HepG2 (cell line): ENCODE results near the gene CDH1. TPM values are rescaled to one million over a fixed set of nuclear protein-coding genes. Genes with fewer than 3 reads are reported as not detected.

Source experiments
- FOXJ3 ChIP-seq: sonication (generic); formaldehyde crosslinking; IDR thresholded peaks from 2 replicates; pipeline ENCODE4 v1.4.0; 2020; ENCODE audit warnings: missing genetic modification reagents, mild to moderate bottlenecking, borderline replicate concordance
- JUN ChIP-seq: sonication (generic); formaldehyde crosslinking; IDR thresholded peaks from 2 replicates; pipeline ENCODE4 v1.4.0; 2020; ENCODE audit warnings: mild to moderate bottlenecking, missing genetic modification reagents
- JUND ChIP-seq: sonication (generic); formaldehyde crosslinking; IDR thresholded peaks from 2 replicates; pipeline ENCODE4 v1.8.0; 2022; ENCODE audit warnings: mild to moderate bottlenecking, missing genetic modification reagents
- MEIS2 ChIP-seq: sonication (generic); formaldehyde crosslinking; IDR thresholded peaks from 2 replicates; pipeline ENCODE4 v1.9.0; 2021; ENCODE audit warnings: mild to moderate bottlenecking, missing genetic modification reagents
- MIER3 ChIP-seq: IDR thresholded peaks from 2 replicates; pipeline ENCODE4 v1.6.1; 2016; ENCODE audit warnings: missing compliant biosample characterization, borderline replicate concordance
- MIXL1 ChIP-seq: IDR thresholded peaks from 2 replicates; pipeline ENCODE4 v1.6.1; 2016
- PCBP2 ChIP-seq: fragments of 200-400 bp; formaldehyde crosslinking; optimal IDR thresholded peaks from 2 replicates; pipeline ENCODE3; 2018; ENCODE audit warnings: low read length, low read depth; ENCODE audit not compliant: poor library complexity, severe bottlenecking
- PRDM10 ChIP-seq: sonication (generic); formaldehyde crosslinking; IDR thresholded peaks from 2 replicates; pipeline ENCODE4 v1.4.0; 2020; ENCODE audit warnings: low read depth, missing genetic modification reagents
- PTBP1 ChIP-seq: fragments of 200-400 bp; formaldehyde crosslinking; IDR thresholded peaks from 2 replicates; pipeline ENCODE4 v1.6.1; 2018; ENCODE audit warnings: low read length, low read depth; ENCODE audit not compliant: poor library complexity, severe bottlenecking
- RFXANK ChIP-seq: IDR thresholded peaks from 2 replicates; pipeline ENCODE4 v1.6.1; 2016
- SIX1 ChIP-seq: sonication (generic); formaldehyde crosslinking; IDR thresholded peaks from 2 replicates; pipeline ENCODE4 v1.4.0; 2020; ENCODE audit warnings: missing genetic modification reagents, borderline replicate concordance
- ZBTB38 ChIP-seq: sonication (generic); formaldehyde crosslinking; IDR thresholded peaks from 2 replicates; pipeline ENCODE4 v1.5.1; 2020; ENCODE audit warnings: mild to moderate bottlenecking, missing genetic modification reagents
- ZKSCAN8 ChIP-seq: IDR thresholded peaks from 2 replicates; pipeline ENCODE4 v1.6.1; 2016; ENCODE audit warnings: borderline replicate concordance, missing genetic modification reagents, missing compliant biosample characterization
- ZMYM3 ChIP-seq: sonication (generic); formaldehyde crosslinking; IDR thresholded peaks from 2 replicates; pipeline ENCODE4 v1.5.1; 2020; ENCODE audit warnings: mild to moderate bottlenecking, missing genetic modification reagents
- ZMYM4 ChIP-seq: sonication (generic); formaldehyde crosslinking; IDR thresholded peaks from 2 replicates; pipeline ENCODE4 v1.8.1; 2023; ENCODE audit warnings: mild to moderate bottlenecking, missing genetic modification reagents
- ZNF264 ChIP-seq: sonication (generic); formaldehyde crosslinking; IDR thresholded peaks from 2 replicates; pipeline ENCODE4 v1.4.0; 2020; ENCODE audit warnings: missing genetic modification reagents
- ZNF276 ChIP-seq: sonication (generic); formaldehyde crosslinking; IDR thresholded peaks from 2 replicates; pipeline ENCODE4 v1.4.0; 2020; ENCODE audit warnings: mild to moderate bottlenecking, low read depth, missing genetic modification reagents
- ZNF317 ChIP-seq: sonication (generic); formaldehyde crosslinking; IDR thresholded peaks from 2 replicates; pipeline ENCODE4 v1.5.0; 2020; ENCODE audit warnings: mild to moderate bottlenecking, missing genetic modification reagents
- ZNF543 ChIP-seq: sonication (generic); formaldehyde crosslinking; IDR thresholded peaks from 2 replicates; pipeline ENCODE4 v1.4.0; 2020; ENCODE audit warnings: mild to moderate bottlenecking, missing genetic modification reagents
- ZNF564 ChIP-seq: sonication (generic); formaldehyde crosslinking; IDR thresholded peaks from 2 replicates; pipeline ENCODE4 v1.8.1; 2023; ENCODE audit warnings: mild to moderate bottlenecking, missing genetic modification reagents
- ZNF605 ChIP-seq: sonication (generic); formaldehyde crosslinking; IDR thresholded peaks from 2 replicates; pipeline ENCODE4 v1.8.0; 2022; ENCODE audit warnings: mild to moderate bottlenecking, missing genetic modification reagents
- ZNF747 ChIP-seq: sonication (generic); formaldehyde crosslinking; IDR thresholded peaks from 2 replicates; pipeline ENCODE4 v1.8.1; 2023; ENCODE audit warnings: missing genetic modification reagents, mild to moderate bottlenecking, borderline replicate concordance
- ZSCAN9 ChIP-seq: IDR thresholded peaks from 2 replicates; pipeline ENCODE4 v1.6.1; 2016; ENCODE audit warnings: borderline replicate concordance
- polyA plus RNA-seq, 8 experiments: library from polyadenylated mRNA; depleted of rRNA in 3 of 8; stranded (reverse) in 7 of 8; unstranded in 1 of 8; fragments of >200 nt; fragmentation: Illumina TruSeq in 4 of 8; extraction: Trizol in 4 of 8; gene quantifications; 2 replicates each; pipeline versions ENCODE4 v1.2.1 to v1.2.3, GENCODE V29; 2011 to 2016; ENCODE audit warnings: low read depth in 4 of 8, missing spikeins in 1 of 8, mixed read lengths in 1 of 8; ENCODE audit not compliant: insufficient read depth in 1 of 8
- total RNA-seq, 5 experiments: library from RNA; depleted of rRNA; stranded (reverse); fragments of >200 nt; fragmentation: Illumina TruSeq; extraction: Trizol; gene quantifications; 2 replicates each; pipeline ENCODE4 v1.2.3, GENCODE V29; 2016; ENCODE audit warnings: low read depth in 1 of 5
- TF ChIP-seq, protein P1 (sequence below): sonication (generic); formaldehyde crosslinking; IDR thresholded peaks from 2 replicates; pipeline ENCODE4 v1.5.0; 2020; ENCODE audit warnings: missing genetic modification reagents
- TF ChIP-seq, protein P2 (sequence below): IDR thresholded peaks from 2 replicates; pipeline ENCODE4 v1.6.1; 2018; ENCODE audit warnings: missing genetic modification reagents

Gene CDH1
- total and polyA plus RNA-seq, 2 of the 13 experiments (the other 11 are each of a cell fraction or from before 2014, with no cell fraction given) = 0.95 to 9.8 TPM

GRCh38 chr16:68744744-68745280 lies 7.7 kb downstream of the CDH1 start (continued):
- TF ChIP-seq PTBP1 = no peak
- peak; percentile 80; the same call in 1 of the 2 replicates for TF ChIP-seq ZBTB38
- peak; percentile 98 for TF ChIP-seq JUND
- peak; percentile 95 for TF ChIP-seq MIXL1 (CRISPR knock-in tag)
- TF ChIP-seq, protein P1, sequence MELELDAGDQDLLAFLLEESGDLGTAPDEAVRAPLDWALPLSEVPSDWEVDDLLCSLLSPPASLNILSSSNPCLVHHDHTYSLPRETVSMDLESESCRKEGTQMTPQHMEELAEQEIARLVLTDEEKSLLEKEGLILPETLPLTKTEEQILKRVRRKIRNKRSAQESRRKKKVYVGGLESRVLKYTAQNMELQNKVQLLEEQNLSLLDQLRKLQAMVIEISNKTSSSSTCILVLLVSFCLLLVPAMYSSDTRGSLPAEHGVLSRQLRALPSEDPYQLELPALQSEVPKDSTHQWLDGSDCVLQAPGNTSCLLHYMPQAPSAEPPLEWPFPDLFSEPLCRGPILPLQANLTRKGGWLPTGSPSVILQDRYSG (CRISPR knock-in tag) = no peak
- TF ChIP-seq PCBP2 = no peak
- peak; percentile 81 for TF ChIP-seq SIX1 (CRISPR knock-in tag)
- TF ChIP-seq ZNF317 (CRISPR knock-in tag) = peak; percentile 73; the same call in 1 of the 2 replicates
- TF ChIP-seq ZNF543 = peak; percentile 62; the same call in 1 of the 2 replicates
- TF ChIP-seq ZNF747 (CRISPR knock-in tag) = peak; percentile 85; the same call in 1 of the 2 replicates
- peak; percentile 66 for TF ChIP-seq ZNF564 (CRISPR knock-in tag)
- peak; percentile 98 for TF ChIP-seq ZSCAN9 (CRISPR knock-in tag)
- TF ChIP-seq MEIS2 (CRISPR knock-in tag) = peak; percentile 71; the same call in 1 of the 2 replicates
- TF ChIP-seq, protein P2, sequence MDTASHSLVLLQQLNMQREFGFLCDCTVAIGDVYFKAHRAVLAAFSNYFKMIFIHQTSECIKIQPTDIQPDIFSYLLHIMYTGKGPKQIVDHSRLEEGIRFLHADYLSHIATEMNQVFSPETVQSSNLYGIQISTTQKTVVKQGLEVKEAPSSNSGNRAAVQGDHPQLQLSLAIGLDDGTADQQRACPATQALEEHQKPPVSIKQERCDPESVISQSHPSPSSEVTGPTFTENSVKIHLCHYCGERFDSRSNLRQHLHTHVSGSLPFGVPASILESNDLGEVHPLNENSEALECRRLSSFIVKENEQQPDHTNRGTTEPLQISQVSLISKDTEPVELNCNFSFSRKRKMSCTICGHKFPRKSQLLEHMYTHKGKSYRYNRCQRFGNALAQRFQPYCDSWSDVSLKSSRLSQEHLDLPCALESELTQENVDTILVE (CRISPR knock-in tag) = peak; percentile 76
- TF ChIP-seq ZMYM4 (CRISPR knock-in tag) = peak; percentile 87
- peak; percentile 98 for TF ChIP-seq MIER3 (CRISPR knock-in tag)
- TF ChIP-seq FOXJ3 (CRISPR knock-in tag) = peak; percentile 87
- peak; percentile 97 for TF ChIP-seq ZKSCAN8 (CRISPR knock-in tag)
- peak; percentile 40; the same call in 1 of the 2 replicates for TF ChIP-seq ZNF276 (CRISPR knock-in tag)
- peak; percentile 77 for TF ChIP-seq PRDM10 (CRISPR knock-in tag)
- TF ChIP-seq JUN (CRISPR knock-in tag) = peak; percentile 97
- peak; percentile 62; the same call in 1 of the 2 replicates for TF ChIP-seq RFXANK
- peak; percentile 97 for TF ChIP-seq ZMYM3 (CRISPR knock-in tag)
- TF ChIP-seq ZNF605 = peak; percentile 89
- peak; percentile 94 for TF ChIP-seq ZNF264
